HG02973 (cell line): Measurements from ENCODE around the gene PTPRO.

Experiments used
- ATAC-seq: cut with Tn5 transposase; IDR thresholded peaks from one replicate; pipeline ENCODE4 v1.9.1; 2021; ENCODE audit warnings: moderate library complexity; ENCODE audit not compliant: unreplicated experiment

Gene PTPRO

GRCh38 chr12:15634010-15634683 lies 311.8 kb downstream of the PTPRO start:
- no peak for ATAC-seq

- no peak for ATAC-seq
Measured at GRCh38 chr12:15636060-15636890, 314.0 kb downstream of the PTPRO start.

GRCh38 chr12:15638231-15638630 lies 315.9 kb downstream of the PTPRO start:
- no peak for ATAC-seq

GRCh38 chr12:15644700-15645099 lies 322.4 kb downstream of the PTPRO start:
- no peak for ATAC-seq

GRCh38 chr12:15646581-15646980 lies 324.3 kb downstream of the PTPRO start:
- ATAC-seq, result no peak
